ENCODE data around the gene SPG7. TPM values are rescaled to one million over a fixed set of nuclear protein-coding genes. Genes with fewer than 3 reads are reported as not detected.

Gene SPG7
- total RNA-seq, 1 donor from 2014 or later, result 122 TPM

GRCh38 chr16:89493776-89494175 is 14.4 kb upstream of the SPG7 start:
- peak overlapping the region; percentile 38 for H3K4me3 Mint-ChIP-seq
- Histone ChIP-seq H3F3A (ENCODE audit: low read depth) (peaks cover 10% of the 10 kb centered on the region), H3K36me3 (no peaks in the 10 kb centered on the region), H3K27ac (no peak overlapping the region), H3K4me2 (no peak overlapping the region), H3K27me3 (no peaks in the 10 kb centered on the region), H3K4me1 (peaks cover 8% of the 10 kb centered on the region), H2AFZ (replicated peaks) (no peak overlapping the region), H4K20me1 (ENCODE audit: low read depth) (peaks cover 11% of the 10 kb centered on the region), H3K79me2 (ENCODE audit: low read depth) (peaks cover 28% of the 10 kb centered on the region), H3K9me3 (ENCODE audit: low read depth) (no peaks in the 10 kb centered on the region), H3K9ac (no peak overlapping the region), H3K4me3 (no peak overlapping the region)
- no peak for TF ChIP-seq EZH2phosphoT487 (IDR thresholded peaks at IDR 0.05)
- TF ChIP-seq EZH2 (IDR thresholded peaks at IDR 0.05), result no peak
- TF ChIP-seq CTCF (IDR thresholded peaks at IDR 0.05), result no peak
- no peak for DNase-seq (ENCODE audit: low spot score)
- H3K27me3 Mint-ChIP-seq (ENCODE audit: insufficient read depth, low read depth), result peaks cover 9% of the 10 kb centered on the region
- no peaks in the 10 kb centered on the region for H3K9me3 Mint-ChIP-seq
- peaks cover 39% of the 10 kb centered on the region for H3K4me1 Mint-ChIP-seq
- peak overlapping the region; percentile 20 for H3K27ac Mint-ChIP-seq
- peaks cover 3% of the 10 kb centered on the region for H3K36me3 Mint-ChIP-seq

- H3K27me3 Mint-ChIP-seq (ENCODE audit: insufficient read depth, low read depth), result peaks cover 6% of the 10 kb centered on the region
- H3K9me3 ChIP-seq (ENCODE audit: low read depth), result no peaks in the 10 kb centered on the region
- peaks cover 15% of the 10 kb centered on the region for H3K79me2 ChIP-seq (ENCODE audit: low read depth)
- H3K4me2 ChIP-seq, result no peak overlapping the region
- H3K4me1 ChIP-seq, result peaks cover 8% of the 10 kb centered on the region
- peaks cover 7% of the 10 kb centered on the region for H4K20me1 ChIP-seq (ENCODE audit: low read depth)
- H3K27ac ChIP-seq, result no peak overlapping the region
- H3K27ac Mint-ChIP-seq, result no peak overlapping the region
- H3K9me3 Mint-ChIP-seq, result no peaks in the 10 kb centered on the region
- DNase-seq (ENCODE audit: low spot score), result no peak
- H3K36me3 ChIP-seq, result no peaks in the 10 kb centered on the region
- H3K4me3 ChIP-seq, result no peak overlapping the region
- TF ChIP-seq CTCF (IDR thresholded peaks at IDR 0.05), result no peak
- no peak for TF ChIP-seq EZH2phosphoT487 (IDR thresholded peaks at IDR 0.05)
- no peak for TF ChIP-seq EZH2 (IDR thresholded peaks at IDR 0.05)
- no peak overlapping the region for H3K9ac ChIP-seq
- H3K36me3 Mint-ChIP-seq, result peaks cover 3% of the 10 kb centered on the region
- peaks cover 35% of the 10 kb centered on the region for H3K4me1 Mint-ChIP-seq
- H2AFZ ChIP-seq (replicated peaks), result no peak overlapping the region
- H3F3A ChIP-seq (ENCODE audit: low read depth), result peaks cover 11% of the 10 kb centered on the region
- no peaks in the 10 kb centered on the region for H3K27me3 ChIP-seq
- H3K4me3 Mint-ChIP-seq, result no peak overlapping the region
Measured at GRCh38 chr16:89495121-89495520, 13.1 kb upstream of the SPG7 start.

- Histone ChIP-seq H3K9ac (no peak overlapping the region), H3F3A (ENCODE audit: low read depth) (peaks cover 3% of the 10 kb centered on the region), H3K27me3 (no peaks in the 10 kb centered on the region), H3K79me2 (ENCODE audit: low read depth) (no peaks in the 10 kb centered on the region), H3K36me3 (no peaks in the 10 kb centered on the region), H3K27ac (no peak overlapping the region), H3K4me1 (no peaks in the 10 kb centered on the region), H3K4me2 (no peak overlapping the region), H4K20me1 (ENCODE audit: low read depth) (peaks cover 3% of the 10 kb centered on the region), H2AFZ (replicated peaks) (no peak overlapping the region), H3K9me3 (ENCODE audit: low read depth) (no peaks in the 10 kb centered on the region), H3K4me3 (no peak overlapping the region)
- Mint-ChIP-seq H3K36me3 (no peaks in the 10 kb centered on the region), H3K4me3 (no peak overlapping the region), H3K4me1 (peaks cover 16% of the 10 kb centered on the region), H3K27ac (no peak overlapping the region), H3K9me3 (no peaks in the 10 kb centered on the region), H3K27me3 (ENCODE audit: insufficient read depth, low read depth) (peaks cover 2% of the 10 kb centered on the region)
- TF ChIP-seq EZH2 (IDR thresholded peaks at IDR 0.05), result no peak
- TF ChIP-seq EZH2phosphoT487 (IDR thresholded peaks at IDR 0.05), result no peak
- TF ChIP-seq CTCF (IDR thresholded peaks at IDR 0.05), result no peak
- DNase-seq (ENCODE audit: low spot score), result no peak
Measured at GRCh38 chr16:89498839-89499238, 9.4 kb upstream of the SPG7 start.
